CD4-positive, alpha-beta T cell treated with Interleukin-4 for 4 hours (primary cell): Measurements from ENCODE around the gene NFIA.
"Not testable (repeated sequence)": the region's sequence is repeated elsewhere in the genome, so short reads cannot be mapped to it uniquely, and the experiment has no call there.

ENCODE experiments used
- DNase-seq: peaks from one replicate; pipeline ENCODE4 v3.0.0-alpha.2; 2020

Gene NFIA

GRCh38 chr1:61254634-61255357 is 172.4 kb downstream of the NFIA start:
- no peak for DNase-seq

- DNase-seq = no peak
Measured at GRCh38 chr1:61255358-61255703, 173.0 kb downstream of the NFIA start.

- DNase-seq = no peak
Measured at GRCh38 chr1:61259379-61260148, 177.2 kb downstream of the NFIA start.

GRCh38 chr1:61260171-61260570 is 177.8 kb downstream of the NFIA start:
- DNase-seq = no peak

GRCh38 chr1:61261595-61261994 is 179.2 kb downstream of the NFIA start:
- DNase-seq = no peak

- DNase-seq = no peak
Measured at GRCh38 chr1:61263905-61264824, 181.8 kb downstream of the NFIA start.

- no peak for DNase-seq
Measured at GRCh38 chr1:61264825-61265242, 182.5 kb downstream of the NFIA start.

- DNase-seq = no peak
Measured at GRCh38 chr1:61265665-61266064, 183.3 kb downstream of the NFIA start.

GRCh38 chr1:61266738-61267137 is 184.4 kb downstream of the NFIA start:
- DNase-seq = no peak

- DNase-seq = no peak
Measured at GRCh38 chr1:61268546-61269240, 186.3 kb downstream of the NFIA start.

GRCh38 chr1:61269602-61270001 is 187.2 kb downstream of the NFIA start:
- no peak for DNase-seq

- no peak for DNase-seq
Measured at GRCh38 chr1:61270107-61270506, 187.7 kb downstream of the NFIA start.

- peak; percentile 19 for DNase-seq
Measured at GRCh38 chr1:61270761-61271411, 188.5 kb downstream of the NFIA start.

GRCh38 chr1:61271412-61271789 is 189.0 kb downstream of the NFIA start:
- no peak for DNase-seq

- no peak for DNase-seq
Measured at GRCh38 chr1:61273167-61273705, 190.9 kb downstream of the NFIA start.

GRCh38 chr1:61273861-61274260 is 191.5 kb downstream of the NFIA start:
- no peak for DNase-seq

- no peak for DNase-seq
Measured at GRCh38 chr1:61274939-61275338, 192.6 kb downstream of the NFIA start.

GRCh38 chr1:61276246-61276645 is 193.9 kb downstream of the NFIA start:
- no peak for DNase-seq

GRCh38 chr1:61277121-61277690 is 194.8 kb downstream of the NFIA start:
- DNase-seq = no peak

- DNase-seq = not testable (repeated sequence)
Measured at GRCh38 chr1:61278503-61278902, 196.1 kb downstream of the NFIA start.

GRCh38 chr1:61278966-61279365 is 196.6 kb downstream of the NFIA start:
- DNase-seq = no peak

- DNase-seq = no peak
Measured at GRCh38 chr1:61279570-61279969, 197.2 kb downstream of the NFIA start.
